ENCODE data around the gene FNDC3A.

DNA sequence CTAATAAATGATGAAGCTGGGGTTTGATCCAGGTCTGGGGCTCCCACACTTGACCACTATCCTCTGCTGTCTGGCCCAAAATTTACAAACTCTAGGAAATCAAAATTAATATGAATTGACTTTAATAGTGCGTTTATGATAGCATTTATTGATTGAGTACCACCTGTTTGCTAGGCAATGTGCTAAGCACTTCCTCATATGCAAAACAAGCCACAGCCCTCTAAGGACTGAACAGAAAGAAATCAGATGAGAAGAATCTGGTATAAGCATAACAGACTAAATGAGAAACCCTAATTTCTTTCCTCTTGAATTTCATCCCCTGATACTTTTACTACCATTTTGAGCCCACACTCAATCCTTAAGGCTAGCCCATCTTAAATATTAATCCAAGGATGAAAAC lies 237.8 kb downstream of the FNDC3A start:
- TF ChIP-seq, protein P1, sequence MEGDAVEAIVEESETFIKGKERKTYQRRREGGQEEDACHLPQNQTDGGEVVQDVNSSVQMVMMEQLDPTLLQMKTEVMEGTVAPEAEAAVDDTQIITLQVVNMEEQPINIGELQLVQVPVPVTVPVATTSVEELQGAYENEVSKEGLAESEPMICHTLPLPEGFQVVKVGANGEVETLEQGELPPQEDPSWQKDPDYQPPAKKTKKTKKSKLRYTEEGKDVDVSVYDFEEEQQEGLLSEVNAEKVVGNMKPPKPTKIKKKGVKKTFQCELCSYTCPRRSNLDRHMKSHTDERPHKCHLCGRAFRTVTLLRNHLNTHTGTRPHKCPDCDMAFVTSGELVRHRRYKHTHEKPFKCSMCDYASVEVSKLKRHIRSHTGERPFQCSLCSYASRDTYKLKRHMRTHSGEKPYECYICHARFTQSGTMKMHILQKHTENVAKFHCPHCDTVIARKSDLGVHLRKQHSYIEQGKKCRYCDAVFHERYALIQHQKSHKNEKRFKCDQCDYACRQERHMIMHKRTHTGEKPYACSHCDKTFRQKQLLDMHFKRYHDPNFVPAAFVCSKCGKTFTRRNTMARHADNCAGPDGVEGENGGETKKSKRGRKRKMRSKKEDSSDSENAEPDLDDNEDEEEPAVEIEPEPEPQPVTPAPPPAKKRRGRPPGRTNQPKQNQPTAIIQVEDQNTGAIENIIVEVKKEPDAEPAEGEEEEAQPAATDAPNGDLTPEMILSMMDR (IDR thresholded peaks at IDR 0.05; ENCODE audit: insufficient read depth, low read length), result no peak
- no peak for TF ChIP-seq POLR2AphosphoS5 (IDR thresholded peaks at IDR 0.05; ENCODE audit: low read depth)
- no peak for TF ChIP-seq GABPA (IDR thresholded peaks at IDR 0.05; ENCODE audit: low read depth)
- TF ChIP-seq, protein P2, sequence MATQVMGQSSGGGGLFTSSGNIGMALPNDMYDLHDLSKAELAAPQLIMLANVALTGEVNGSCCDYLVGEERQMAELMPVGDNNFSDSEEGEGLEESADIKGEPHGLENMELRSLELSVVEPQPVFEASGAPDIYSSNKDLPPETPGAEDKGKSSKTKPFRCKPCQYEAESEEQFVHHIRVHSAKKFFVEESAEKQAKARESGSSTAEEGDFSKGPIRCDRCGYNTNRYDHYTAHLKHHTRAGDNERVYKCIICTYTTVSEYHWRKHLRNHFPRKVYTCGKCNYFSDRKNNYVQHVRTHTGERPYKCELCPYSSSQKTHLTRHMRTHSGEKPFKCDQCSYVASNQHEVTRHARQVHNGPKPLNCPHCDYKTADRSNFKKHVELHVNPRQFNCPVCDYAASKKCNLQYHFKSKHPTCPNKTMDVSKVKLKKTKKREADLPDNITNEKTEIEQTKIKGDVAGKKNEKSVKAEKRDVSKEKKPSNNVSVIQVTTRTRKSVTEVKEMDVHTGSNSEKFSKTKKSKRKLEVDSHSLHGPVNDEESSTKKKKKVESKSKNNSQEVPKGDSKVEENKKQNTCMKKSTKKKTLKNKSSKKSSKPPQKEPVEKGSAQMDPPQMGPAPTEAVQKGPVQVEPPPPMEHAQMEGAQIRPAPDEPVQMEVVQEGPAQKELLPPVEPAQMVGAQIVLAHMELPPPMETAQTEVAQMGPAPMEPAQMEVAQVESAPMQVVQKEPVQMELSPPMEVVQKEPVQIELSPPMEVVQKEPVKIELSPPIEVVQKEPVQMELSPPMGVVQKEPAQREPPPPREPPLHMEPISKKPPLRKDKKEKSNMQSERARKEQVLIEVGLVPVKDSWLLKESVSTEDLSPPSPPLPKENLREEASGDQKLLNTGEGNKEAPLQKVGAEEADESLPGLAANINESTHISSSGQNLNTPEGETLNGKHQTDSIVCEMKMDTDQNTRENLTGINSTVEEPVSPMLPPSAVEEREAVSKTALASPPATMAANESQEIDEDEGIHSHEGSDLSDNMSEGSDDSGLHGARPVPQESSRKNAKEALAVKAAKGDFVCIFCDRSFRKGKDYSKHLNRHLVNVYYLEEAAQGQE (IDR thresholded peaks at IDR 0.05; ENCODE audit: insufficient replicate concordance, low read depth), result no peak
- TF ChIP-seq SPI1 (IDR thresholded peaks at IDR 0.05; ENCODE audit: borderline replicate concordance, low read depth), result peak; percentile 87

All from HL-60 (cell line).